Measurements from ENCODE around the gene KCNJ14. TPM values are rescaled to one million over a fixed set of nuclear protein-coding genes. Genes with fewer than 3 reads are reported as not detected.
A peak's percentile ranks its signal among the peaks of the same experiment; 100 is the strongest.

The KCNJ14 gene
- total and polyA plus RNA-seq, 11 donors, result 0.20 to 2.0 (median 0.40) TPM

- TF ChIP-seq CTCF (IDR thresholded peaks at IDR 0.05) (no peak), POLR2A (IDR thresholded peaks at IDR 0.05) (no peak)
- H3K4me1 ChIP-seq, result peaks cover 0 to 43% (median 9%) of the 10 kb centered on the region in 12 donors
- no peaks in the 10 kb centered on the region for H3K9me3 ChIP-seq
- WGBS, 4 donors, result 4 to 44% (median 6%) methylated on average over 4 to 70 of the region's 70 CpGs
- intact Hi-C loops (cut with DNase I), result loop anchor here in 7 of 10 donors (2.0 to 5.0 kb wide), 6 partner anchors 25 to 172 kb away; partner anchors contain the start of genes CYTH2 (in 1 of the 7), GRIN2D (in 1 of the 7) and KDELR1 (in 1 of the 7)
- peaks cover 0 to 38% (median 5%) of the 10 kb centered on the region in 9 donors for H3K27me3 ChIP-seq
- H3K4me3 ChIP-seq, result peak overlapping the region; percentile 23 to 78 (median 61)
- peak overlapping the region in 10 of 12 donors; percentile 29 to 77 (median 65) for H3K27ac ChIP-seq
- DNase-seq, result no peak
- H3K36me3 ChIP-seq, result no peaks in the 10 kb centered on the region
- ATAC-seq, result peak in 1 of 4 donors; percentile 5
Measured at GRCh38 chr19:48493718-48494401, 38.5 kb downstream of the KCNJ14 start.

GRCh38 chr19:48495396-48495795 lies 40.0 kb downstream of the KCNJ14 start:
- Histone ChIP-seq H3K4me3 (no peak overlapping the region), H3K36me3 (no peaks in the 10 kb centered on the region), H3K4me1 (peaks cover 0 to 37% (median 9%) of the 10 kb centered on the region in 12 donors), H3K27ac (no peak overlapping the region), H3K9me3 (no peaks in the 10 kb centered on the region), H3K27me3 (peaks cover 2 to 48% (median 17%) of the 10 kb centered on the region in 9 donors)
- DNase-seq, result no peak
- intact Hi-C loops (cut with DNase I), result no loop called here
- ATAC-seq, result no peak
- WGBS, 4 donors, result 58 to 67% (median 64%) methylated on average over 6 of the region's 6 CpGs
- no peak for TF ChIP-seq CTCF (IDR thresholded peaks at IDR 0.05)
- TF ChIP-seq POLR2A (IDR thresholded peaks at IDR 0.05), result no peak

GRCh38 chr19:48496959-48497727 lies 41.8 kb downstream of the KCNJ14 start:
- H3K27me3 ChIP-seq, result peaks cover 13 to 51% (median 31%) of the 10 kb centered on the region in 9 donors
- ATAC-seq, result no peak
- intact Hi-C loops (cut with DNase I), result no loop called here
- H3K36me3 ChIP-seq, result no peaks in the 10 kb centered on the region
- TF ChIP-seq CTCF (IDR thresholded peaks at IDR 0.05) (no peak), POLR2A (IDR thresholded peaks at IDR 0.05) (no peak)
- H3K27ac ChIP-seq, result no peak overlapping the region
- peak overlapping the region in 2 of 12 donors; percentile 23 to 29 for H3K4me3 ChIP-seq
- WGBS, 4 donors, result 70 to 83% (median 79%) methylated on average over 36 to 45 of the region's 45 CpGs
- H3K9me3 ChIP-seq, result no peaks in the 10 kb centered on the region
- peaks cover 0 to 34% (median 10%) of the 10 kb centered on the region in 12 donors for H3K4me1 ChIP-seq
- DNase-seq, result no peak

Data from heart left ventricle (tissue), 16 donors.